ENCODE measurements around the gene PFDN6.

PFDN6 gene

GRCh38 chr6:33288921-33289783 lies at the start of gene PFDN6, which contains the start of gene WDR46:
Gene PFDN6, plus strand, starts transcription at chr6:33289601. Its CDS starts 256 bp downstream, at chr6:33289857.
Gene WDR46, minus strand, starts transcription at chr6:33289239. Its CDS starts 69 bp downstream, at chr6:33289170.
- H3K9me3 ChIP-seq (ENCODE audit: control insufficient read depth in 5 of 5, low read length in 5 of 5) = no peaks in the 10 kb centered on the region
- no peaks in the 10 kb centered on the region for H3K27me3 ChIP-seq (ENCODE audit: control insufficient read depth in 5 of 5, insufficient read depth in 4 of 5, low read length in 5 of 5)
- peaks cover 0 to 63% (median 53%) of the 10 kb centered on the region in 5 donors for H3K36me3 ChIP-seq (ENCODE audit: control insufficient read depth in 5 of 5, insufficient read depth in 5 of 5, low read length in 5 of 5)
- peak within 1 kb of the TSS; percentile 75 to 95 (median 92) for H3K9ac ChIP-seq (ENCODE audit: low read length in 5 of 5)
- H3K4me3 ChIP-seq (ENCODE audit: low read depth in 1 of 5, low read length in 5 of 5) = peak within 1 kb of the TSS; percentile 79 to 97 (median 86)
- H3K27ac ChIP-seq (ENCODE audit: low read depth, low read length) = peak within 1 kb of the TSS; percentile 85
- peaks cover 6 to 28% (median 23%) of the 10 kb centered on the region in 5 donors for H3K4me1 ChIP-seq (ENCODE audit: control insufficient read depth in 5 of 5, insufficient read depth in 5 of 5, low read length in 5 of 5)

- Histone ChIP-seq H3K27me3 (ENCODE audit: control insufficient read depth in 5 of 5, insufficient read depth in 4 of 5, low read length in 5 of 5) (peaks cover 0 to 7% (median 0%) of the 10 kb centered on the region in 5 donors), H3K27ac (ENCODE audit: low read depth, low read length) (no peak overlapping the region), H3K9ac (ENCODE audit: low read length in 5 of 5) (no peak overlapping the region), H3K36me3 (ENCODE audit: control insufficient read depth in 5 of 5, insufficient read depth in 5 of 5, low read length in 5 of 5) (no peaks in the 10 kb centered on the region), H3K9me3 (ENCODE audit: control insufficient read depth in 5 of 5, low read length in 5 of 5) (no peaks in the 10 kb centered on the region), H3K4me3 (ENCODE audit: low read depth in 1 of 5, low read length in 5 of 5) (no peak overlapping the region), H3K4me1 (ENCODE audit: control insufficient read depth in 5 of 5, insufficient read depth in 5 of 5, low read length in 5 of 5) (no peaks in the 10 kb centered on the region)
Observed at GRCh38 chr6:33241968-33242367, 47.4 kb upstream of the PFDN6 start.

- H3K4me1 ChIP-seq (ENCODE audit: control insufficient read depth in 5 of 5, insufficient read depth in 5 of 5, low read length in 5 of 5) = peaks cover 0 to 7% (median 6%) of the 10 kb centered on the region in 5 donors
- no peaks in the 10 kb centered on the region for H3K9me3 ChIP-seq (ENCODE audit: control insufficient read depth in 5 of 5, low read length in 5 of 5)
- no peaks in the 10 kb centered on the region for H3K36me3 ChIP-seq (ENCODE audit: control insufficient read depth in 5 of 5, insufficient read depth in 5 of 5, low read length in 5 of 5)
- no peak overlapping the region for H3K27ac ChIP-seq (ENCODE audit: low read depth, low read length)
- H3K9ac ChIP-seq (ENCODE audit: low read length in 5 of 5) = no peak overlapping the region
- H3K27me3 ChIP-seq (ENCODE audit: control insufficient read depth in 5 of 5, insufficient read depth in 4 of 5, low read length in 5 of 5) = peaks cover 0 to 7% (median 0%) of the 10 kb centered on the region in 5 donors
- H3K4me3 ChIP-seq (ENCODE audit: low read depth in 1 of 5, low read length in 5 of 5) = no peak overlapping the region
Observed at GRCh38 chr6:33243476-33243875, 45.9 kb upstream of the PFDN6 start.

- Histone ChIP-seq H3K4me1 (ENCODE audit: control insufficient read depth in 5 of 5, insufficient read depth in 5 of 5, low read length in 5 of 5) (peaks cover 9 to 27% (median 25%) of the 10 kb centered on the region in 5 donors), H3K36me3 (ENCODE audit: control insufficient read depth in 5 of 5, insufficient read depth in 5 of 5, low read length in 5 of 5) (peaks cover 2 to 23% (median 11%) of the 10 kb centered on the region in 5 donors), H3K9ac (ENCODE audit: low read length in 5 of 5) (peak overlapping the region in 4 of 5 donors; percentile 47 to 84 (median 79)), H3K27ac (ENCODE audit: low read depth, low read length) (peak overlapping the region; percentile 93), H3K4me3 (ENCODE audit: low read depth in 1 of 5, low read length in 5 of 5) (peak overlapping the region; percentile 35 to 84 (median 68)), H3K27me3 (ENCODE audit: control insufficient read depth in 5 of 5, insufficient read depth in 4 of 5, low read length in 5 of 5) (no peaks in the 10 kb centered on the region), H3K9me3 (ENCODE audit: control insufficient read depth in 5 of 5, low read length in 5 of 5) (no peaks in the 10 kb centered on the region)
Observed at GRCh38 chr6:33247977-33248642, 41.3 kb upstream of the PFDN6 start.

GRCh38 chr6:33248643-33248931 lies 40.8 kb upstream of the PFDN6 start:
- Histone ChIP-seq H3K27me3 (ENCODE audit: control insufficient read depth in 5 of 5, insufficient read depth in 4 of 5, low read length in 5 of 5) (no peaks in the 10 kb centered on the region), H3K4me1 (ENCODE audit: control insufficient read depth in 5 of 5, insufficient read depth in 5 of 5, low read length in 5 of 5) (peaks cover 9 to 27% (median 25%) of the 10 kb centered on the region in 5 donors), H3K9me3 (ENCODE audit: control insufficient read depth in 5 of 5, low read length in 5 of 5) (no peaks in the 10 kb centered on the region), H3K27ac (ENCODE audit: low read depth, low read length) (peak overlapping the region; percentile 93), H3K36me3 (ENCODE audit: control insufficient read depth in 5 of 5, insufficient read depth in 5 of 5, low read length in 5 of 5) (peaks cover 2 to 24% (median 11%) of the 10 kb centered on the region in 5 donors), H3K9ac (ENCODE audit: low read length in 5 of 5) (peak overlapping the region; percentile 47 to 84 (median 75)), H3K4me3 (ENCODE audit: low read depth in 1 of 5, low read length in 5 of 5) (peak overlapping the region; percentile 35 to 84 (median 68))

GRCh38 chr6:33248932-33249731 lies 40.3 kb upstream of the PFDN6 start:
- Histone ChIP-seq H3K27ac (ENCODE audit: low read depth, low read length) (peak overlapping the region; percentile 93), H3K36me3 (ENCODE audit: control insufficient read depth in 5 of 5, insufficient read depth in 5 of 5, low read length in 5 of 5) (peaks cover 2 to 27% (median 11%) of the 10 kb centered on the region in 5 donors), H3K9ac (ENCODE audit: low read length in 5 of 5) (peak overlapping the region; percentile 47 to 97 (median 87)), H3K4me1 (ENCODE audit: control insufficient read depth in 5 of 5, insufficient read depth in 5 of 5, low read length in 5 of 5) (peaks cover 9 to 27% (median 25%) of the 10 kb centered on the region in 5 donors), H3K27me3 (ENCODE audit: control insufficient read depth in 5 of 5, insufficient read depth in 4 of 5, low read length in 5 of 5) (no peaks in the 10 kb centered on the region), H3K4me3 (ENCODE audit: low read depth in 1 of 5, low read length in 5 of 5) (peak overlapping the region; percentile 68 to 84 (median 79)), H3K9me3 (ENCODE audit: control insufficient read depth in 5 of 5, low read length in 5 of 5) (no peaks in the 10 kb centered on the region)

GRCh38 chr6:33249732-33250630 lies 39.4 kb upstream of the PFDN6 start:
- peaks cover 9 to 27% (median 25%) of the 10 kb centered on the region in 5 donors for H3K4me1 ChIP-seq (ENCODE audit: control insufficient read depth in 5 of 5, insufficient read depth in 5 of 5, low read length in 5 of 5)

GRCh38 chr6:33250731-33251130 lies 38.7 kb upstream of the PFDN6 start:
- Histone ChIP-seq H3K36me3 (ENCODE audit: control insufficient read depth in 5 of 5, insufficient read depth in 5 of 5, low read length in 5 of 5) (peaks cover 2 to 34% (median 11%) of the 10 kb centered on the region in 5 donors), H3K9me3 (ENCODE audit: control insufficient read depth in 5 of 5, low read length in 5 of 5) (no peaks in the 10 kb centered on the region), H3K4me3 (ENCODE audit: low read depth in 1 of 5, low read length in 5 of 5) (no peak overlapping the region), H3K9ac (ENCODE audit: low read length in 5 of 5) (peak overlapping the region in 1 of 5 donors; percentile 10), H3K27ac (ENCODE audit: low read depth, low read length) (no peak overlapping the region), H3K4me1 (ENCODE audit: control insufficient read depth in 5 of 5, insufficient read depth in 5 of 5, low read length in 5 of 5) (peaks cover 9 to 27% (median 25%) of the 10 kb centered on the region in 5 donors), H3K27me3 (ENCODE audit: control insufficient read depth in 5 of 5, insufficient read depth in 4 of 5, low read length in 5 of 5) (no peaks in the 10 kb centered on the region)

More at GRCh38 chr6:33249732-33250630, 39.4 kb upstream of the PFDN6 start:
- peak overlapping the region; percentile 68 to 84 (median 79) for H3K4me3 ChIP-seq (ENCODE audit: low read depth in 1 of 5, low read length in 5 of 5)
- peaks cover 2 to 31% (median 11%) of the 10 kb centered on the region in 5 donors for H3K36me3 ChIP-seq (ENCODE audit: control insufficient read depth in 5 of 5, insufficient read depth in 5 of 5, low read length in 5 of 5)
- peak overlapping the region; percentile 93 for H3K27ac ChIP-seq (ENCODE audit: low read depth, low read length)
- H3K9ac ChIP-seq (ENCODE audit: low read length in 5 of 5) = peak overlapping the region; percentile 44 to 97 (median 87)
- H3K27me3 ChIP-seq (ENCODE audit: control insufficient read depth in 5 of 5, insufficient read depth in 4 of 5, low read length in 5 of 5) = no peaks in the 10 kb centered on the region
- no peaks in the 10 kb centered on the region for H3K9me3 ChIP-seq (ENCODE audit: control insufficient read depth in 5 of 5, low read length in 5 of 5)

Data from subcutaneous abdominal adipose tissue (tissue), 5 donors.